ENCODE data around the gene RPS2. TPM values are rescaled to one million over a fixed set of nuclear protein-coding genes. Genes with fewer than 3 reads are reported as not detected.

RPS2 gene
- total and polyA plus RNA-seq, 4 experiments from 2014 or later = 2,828 to 6,826 (median 4,638) TPM

DNA sequence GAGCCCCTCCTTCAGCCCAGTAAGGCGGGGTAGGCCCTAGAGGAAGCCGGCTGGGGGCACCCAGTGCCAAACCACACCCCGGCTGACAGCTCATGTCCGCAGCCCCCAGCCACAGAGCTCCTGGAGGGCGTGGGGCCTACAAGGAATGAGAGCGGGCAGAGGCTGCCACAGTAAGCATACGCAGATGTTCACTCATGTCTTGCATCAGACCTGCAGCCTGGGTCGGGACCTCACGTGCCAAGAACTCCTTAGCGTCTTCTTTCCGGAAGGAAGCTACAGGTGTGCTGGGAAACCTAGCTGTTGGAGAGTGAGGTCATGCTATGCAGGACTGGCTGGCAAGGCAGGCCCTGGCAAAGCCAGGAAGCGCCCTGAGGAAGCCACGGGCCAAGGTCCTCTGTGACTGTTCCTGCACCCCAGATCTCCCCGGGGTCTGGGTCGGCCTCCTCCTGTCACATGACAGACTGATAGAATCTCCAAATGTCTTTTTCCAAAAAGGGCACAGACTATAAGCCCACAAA lies 43.4 kb upstream of the RPS2 start:
- Mint-ChIP-seq H3K4me3 (peak overlapping the region; percentile 79 to 90 (median 85)), H3K27ac (peak overlapping the region; percentile 84 to 93 (median 90)), H3K4me1 (peaks cover 23 to 53% (median 34%) of the 10 kb centered on the region in 4 donors), H3K9me3 (no peaks in the 10 kb centered on the region), H3K36me3 (peaks cover 0 to 7% of the 10 kb centered on the region in 2 donors), H3K27me3 (no peaks in the 10 kb centered on the region)
- no peaks in the 10 kb centered on the region for H3K9me3 ChIP-seq (ENCODE audit: control insufficient read depth in 1 of 2, low read length in 2 of 2)
- H3K36me3 ChIP-seq (ENCODE audit: insufficient read depth, low read length) = peaks cover 5% of the 10 kb centered on the region
- peak overlapping the region; percentile 61 to 72 for H3K4me3 ChIP-seq (ENCODE audit: low read length in 2 of 2)
- intact Hi-C loops (cut with micrococcal nuclease) = loop anchor here (5.0 kb wide), 1 partner anchor 39 kb away; the partner anchor contains the start of genes NTHL1 and TSC2
- H3K27ac ChIP-seq (ENCODE audit: low read depth, low read length) = peak overlapping the region; percentile 89
- ChIA-PET POLR2A (ENCODE audit: partially characterized antibody) (interaction anchor here (0.6 to 3.0 kb wide), 8 partner anchors 12 to 181 kb away, joined by 3 to 29 read pairs (median 7); partner anchors contain the start of genes FAHD1, HAGH, RPS2 and SYNGR3), CTCF (ENCODE audit: partially characterized antibody) (interaction anchor here (1.7 to 2.0 kb wide), 2 partner anchors 14 to 132 kb away, joined by 6 to 11 read pairs; no protein-coding TSS in a partner anchor)
- peak in 1 of 5 donors; percentile 58 for DNase-seq
- H3K4me1 ChIP-seq (ENCODE audit: insufficient read depth, low read length) = peaks cover 51% of the 10 kb centered on the region
- H3K27me3 ChIP-seq (ENCODE audit: insufficient read depth, low read length) = no peaks in the 10 kb centered on the region

DNA sequence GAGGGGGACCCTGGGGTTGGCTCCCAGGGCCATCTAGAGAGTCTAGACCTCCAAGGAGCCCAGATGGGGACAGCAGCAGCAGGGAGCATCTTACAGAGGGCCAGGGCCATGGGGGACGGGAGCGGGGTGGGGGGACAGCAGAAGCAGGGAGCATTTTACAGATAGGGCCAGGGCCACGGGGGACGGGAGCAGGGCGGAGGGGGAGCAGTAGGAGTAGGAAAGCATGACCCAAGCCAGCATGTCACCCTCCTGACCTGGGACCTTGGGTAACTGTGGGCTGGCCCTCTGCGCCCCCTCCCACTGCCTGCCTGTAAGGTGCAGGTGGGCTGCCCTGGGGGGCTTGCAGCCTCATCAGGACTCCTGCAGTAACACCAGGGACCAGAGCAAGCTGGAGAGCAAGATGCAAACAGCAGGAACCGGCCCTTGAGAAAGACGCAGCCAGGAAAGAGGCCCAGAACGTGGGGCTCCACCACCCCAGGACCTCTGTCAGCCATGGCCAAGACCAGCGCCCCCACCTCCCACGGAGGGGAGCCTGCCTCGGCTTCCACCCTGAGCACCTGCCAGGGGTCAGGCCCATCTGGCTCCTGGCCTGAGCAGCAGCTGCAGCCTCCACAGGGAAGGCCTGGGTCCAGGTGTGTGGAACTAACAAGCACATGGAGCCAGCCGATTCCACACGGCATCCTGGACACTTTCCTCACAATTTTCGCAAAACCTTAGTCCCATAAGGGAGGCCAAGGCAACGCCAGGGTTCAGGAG lies 42.6 kb upstream of the RPS2 start:
- H3K36me3 Mint-ChIP-seq = peaks cover 0 to 10% of the 10 kb centered on the region in 2 donors
- H3K4me3 Mint-ChIP-seq = peak overlapping the region; percentile 70 to 90 (median 85)
- H3K27ac Mint-ChIP-seq = peak overlapping the region in 6 of 7 donors; percentile 84 to 93 (median 90)
- Histone ChIP-seq H3K4me3 (ENCODE audit: low read length in 2 of 2) (no peak overlapping the region), H3K27ac (ENCODE audit: low read depth, low read length) (peak overlapping the region; percentile 89), H3K27me3 (ENCODE audit: insufficient read depth, low read length) (no peaks in the 10 kb centered on the region), H3K36me3 (ENCODE audit: insufficient read depth, low read length) (peaks cover 14% of the 10 kb centered on the region), H3K9me3 (ENCODE audit: control insufficient read depth in 1 of 2, low read length in 2 of 2) (no peaks in the 10 kb centered on the region), H3K4me1 (ENCODE audit: insufficient read depth, low read length) (peaks cover 51% of the 10 kb centered on the region)
- ChIA-PET CTCF (ENCODE audit: partially characterized antibody) (interaction anchor here (1.7 to 2.0 kb wide), 2 partner anchors 15 to 133 kb away, joined by 6 to 11 read pairs; no protein-coding TSS in a partner anchor), POLR2A (ENCODE audit: partially characterized antibody) (interaction anchor here (0.6 to 3.0 kb wide), 6 partner anchors 16 to 180 kb away, joined by 3 to 29 read pairs (median 11); partner anchors contain the start of genes FAHD1, HAGH, RPS2 and SYNGR3)
- H3K27me3 Mint-ChIP-seq = no peaks in the 10 kb centered on the region
- H3K9me3 Mint-ChIP-seq = no peaks in the 10 kb centered on the region
- DNase-seq = no peak
- H3K4me1 Mint-ChIP-seq = peaks cover 23 to 53% (median 34%) of the 10 kb centered on the region in 4 donors
- intact Hi-C loops (cut with micrococcal nuclease) = loop anchor here (5.0 kb wide), 1 partner anchor 40 kb away; the partner anchor contains the start of genes NTHL1 and TSC2

DNA sequence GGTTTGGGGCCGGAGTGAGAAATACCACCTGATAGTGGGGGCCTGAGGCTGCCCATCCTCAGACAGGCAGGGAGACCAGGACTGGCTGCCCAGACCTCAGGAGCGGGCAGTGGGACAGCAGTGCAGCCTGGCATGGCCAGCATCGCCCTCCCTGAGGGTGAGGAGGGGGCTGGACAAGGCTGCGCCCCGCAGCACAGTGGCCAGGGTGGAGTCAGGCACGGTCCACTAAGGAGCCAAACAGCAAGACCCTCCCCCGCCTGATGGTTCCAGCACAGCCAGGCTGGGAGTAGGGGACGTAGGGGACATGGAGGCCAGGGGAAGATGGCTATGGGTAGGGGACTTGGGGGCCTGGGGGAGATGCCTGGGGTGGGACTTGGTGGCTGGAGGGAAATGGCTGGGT lies 41.7 kb upstream of the RPS2 start:
- intact Hi-C loops (cut with micrococcal nuclease) = loop anchor here (5.0 kb wide), 1 partner anchor 41 kb away; the partner anchor contains the start of genes NTHL1 and TSC2
- Histone ChIP-seq H3K36me3 (ENCODE audit: insufficient read depth, low read length) (peaks cover 22% of the 10 kb centered on the region), H3K9me3 (ENCODE audit: control insufficient read depth in 1 of 2, low read length in 2 of 2) (no peaks in the 10 kb centered on the region), H3K27me3 (ENCODE audit: insufficient read depth, low read length) (no peaks in the 10 kb centered on the region), H3K4me3 (ENCODE audit: low read length in 2 of 2) (no peak overlapping the region), H3K27ac (ENCODE audit: low read depth, low read length) (no peak overlapping the region), H3K4me1 (ENCODE audit: insufficient read depth, low read length) (peaks cover 51% of the 10 kb centered on the region)
- Mint-ChIP-seq H3K4me1 (peaks cover 23 to 53% (median 34%) of the 10 kb centered on the region in 4 donors), H3K27ac (peak overlapping the region in 3 of 7 donors; percentile 38 to 57 (median 57)), H3K9me3 (no peaks in the 10 kb centered on the region), H3K36me3 (peaks cover 0 to 13% of the 10 kb centered on the region in 2 donors), H3K4me3 (peak overlapping the region in 1 of 8 donors; percentile 57), H3K27me3 (no peaks in the 10 kb centered on the region)
- POLR2A ChIA-PET (ENCODE audit: partially characterized antibody) = interaction anchor here (3.8 kb wide), 1 partner anchor 13 kb away, joined by 25 read pairs; no protein-coding TSS in a partner anchor
- CTCF ChIA-PET (ENCODE audit: partially characterized antibody) = interaction anchor here (4.9 kb wide), 1 partner anchor 134 kb away, joined by 44 read pairs; no protein-coding TSS in a partner anchor
- no peak for DNase-seq

DNA sequence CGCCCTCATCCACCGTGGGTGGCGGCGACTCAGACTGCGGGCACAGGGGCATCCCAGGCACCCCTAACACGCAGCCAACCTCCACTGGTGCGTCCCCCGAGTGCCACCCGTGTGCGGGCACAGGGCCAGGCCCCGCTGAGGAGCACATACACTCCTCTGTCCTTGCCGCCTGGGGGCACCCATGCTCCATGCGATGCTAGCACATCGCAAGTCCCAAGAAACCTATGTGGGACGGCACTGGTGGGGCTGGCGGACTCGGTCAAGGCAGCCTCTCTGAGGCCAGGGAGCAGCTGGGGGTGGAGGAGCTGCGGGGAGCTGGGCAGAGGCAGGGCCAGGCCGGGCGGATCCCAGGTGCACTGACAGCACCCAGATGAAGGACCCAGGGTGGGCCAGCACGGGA lies 41.0 kb upstream of the RPS2 start:
- intact Hi-C loops (cut with micrococcal nuclease) = loop anchor here (5.0 kb wide), 1 partner anchor 42 kb away; the partner anchor contains the start of genes NTHL1 and TSC2
- Mint-ChIP-seq H3K36me3 (peaks cover 5 to 17% of the 10 kb centered on the region in 2 donors), H3K4me3 (no peak overlapping the region), H3K4me1 (peaks cover 23 to 53% (median 34%) of the 10 kb centered on the region in 4 donors), H3K9me3 (no peaks in the 10 kb centered on the region), H3K27me3 (no peaks in the 10 kb centered on the region), H3K27ac (peak overlapping the region in 1 of 7 donors; percentile 57)
- H3K9me3 ChIP-seq (ENCODE audit: control insufficient read depth in 1 of 2, low read length in 2 of 2) = no peaks in the 10 kb centered on the region
- peaks cover 27% of the 10 kb centered on the region for H3K36me3 ChIP-seq (ENCODE audit: insufficient read depth, low read length)
- no peak for DNase-seq
- ChIA-PET POLR2A (ENCODE audit: partially characterized antibody) (interaction anchor here (0.6 to 3.8 kb wide), 2 partner anchors 12 to 405 kb away, joined by 3 to 25 read pairs; no protein-coding TSS in a partner anchor), CTCF (ENCODE audit: partially characterized antibody) (interaction anchor here (0.6 to 4.9 kb wide), 3 partner anchors 53 to 142 kb away, joined by 3 to 44 read pairs (median 3); no protein-coding TSS in a partner anchor)
- no peaks in the 10 kb centered on the region for H3K27me3 ChIP-seq (ENCODE audit: insufficient read depth, low read length)
- H3K27ac ChIP-seq (ENCODE audit: low read depth, low read length) = no peak overlapping the region
- H3K4me1 ChIP-seq (ENCODE audit: insufficient read depth, low read length) = peaks cover 50% of the 10 kb centered on the region
- no peak overlapping the region for H3K4me3 ChIP-seq (ENCODE audit: low read length in 2 of 2)

DNA sequence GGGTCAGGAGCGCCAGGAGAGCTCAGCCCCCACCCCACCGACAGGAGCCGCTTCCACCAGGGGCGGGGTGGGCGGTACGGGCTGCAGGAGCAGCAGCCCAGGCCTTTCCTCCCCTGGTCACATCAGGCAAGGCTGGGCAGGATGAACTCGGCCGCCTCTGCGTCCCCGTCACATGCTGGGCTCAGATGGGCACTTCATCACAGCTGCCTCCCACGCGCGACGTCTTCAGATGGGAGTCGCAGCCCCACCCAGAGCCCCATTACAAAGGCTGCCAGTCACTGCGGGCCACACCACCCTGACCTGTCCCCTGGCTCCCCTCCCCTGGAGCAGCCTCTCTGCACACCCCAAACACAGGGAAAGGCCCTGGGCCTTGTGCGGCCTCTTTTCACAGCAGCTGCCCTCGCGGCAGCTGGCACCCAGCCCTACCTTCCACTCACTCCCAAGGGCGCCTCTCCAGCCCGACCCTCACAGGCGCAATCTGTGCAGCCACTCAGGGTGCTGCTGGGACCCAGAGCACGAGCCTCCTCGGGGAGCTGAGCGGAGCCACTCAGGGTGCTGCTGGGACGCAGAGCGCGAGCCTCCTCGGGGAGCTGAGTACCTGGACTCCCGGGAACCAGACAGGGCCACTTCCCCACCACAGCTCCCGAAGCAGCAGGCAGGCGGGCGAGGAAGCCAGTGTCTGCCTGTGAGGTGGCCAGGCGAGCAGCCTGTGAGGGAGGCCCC lies 40.3 kb upstream of the RPS2 start:
- Histone ChIP-seq H3K27ac (ENCODE audit: low read depth, low read length) (no peak overlapping the region), H3K27me3 (ENCODE audit: insufficient read depth, low read length) (no peaks in the 10 kb centered on the region), H3K36me3 (ENCODE audit: insufficient read depth, low read length) (peaks cover 32% of the 10 kb centered on the region), H3K4me1 (ENCODE audit: insufficient read depth, low read length) (peaks cover 43% of the 10 kb centered on the region), H3K4me3 (ENCODE audit: low read length in 2 of 2) (no peak overlapping the region), H3K9me3 (ENCODE audit: control insufficient read depth in 1 of 2, low read length in 2 of 2) (no peaks in the 10 kb centered on the region)
- Mint-ChIP-seq H3K4me3 (peak overlapping the region in 1 of 8 donors; percentile 36), H3K27me3 (no peaks in the 10 kb centered on the region), H3K27ac (no peak overlapping the region), H3K9me3 (no peaks in the 10 kb centered on the region), H3K36me3 (peaks cover 5 to 14% of the 10 kb centered on the region in 2 donors), H3K4me1 (peaks cover 18 to 47% (median 28%) of the 10 kb centered on the region in 4 donors)
- ChIA-PET CTCF (ENCODE audit: partially characterized antibody) (interaction anchor here (0.6 to 4.9 kb wide), 15 partner anchors 8 to 150 kb away, joined by 3 to 44 read pairs (median 6); partner anchors contain the start of genes GFER and TRAF7), POLR2A (ENCODE audit: partially characterized antibody) (interaction anchor here (0.6 to 3.8 kb wide), 7 partner anchors 11 to 406 kb away, joined by 3 to 25 read pairs (median 5); partner anchors contain the start of genes NTHL1, RPS2, TBL3 and TRAF7)
- no peak for DNase-seq
- intact Hi-C loops (cut with micrococcal nuclease) = loop anchor here (5.0 kb wide), 1 partner anchor 42 kb away; the partner anchor contains the start of genes NTHL1 and TSC2

DNA sequence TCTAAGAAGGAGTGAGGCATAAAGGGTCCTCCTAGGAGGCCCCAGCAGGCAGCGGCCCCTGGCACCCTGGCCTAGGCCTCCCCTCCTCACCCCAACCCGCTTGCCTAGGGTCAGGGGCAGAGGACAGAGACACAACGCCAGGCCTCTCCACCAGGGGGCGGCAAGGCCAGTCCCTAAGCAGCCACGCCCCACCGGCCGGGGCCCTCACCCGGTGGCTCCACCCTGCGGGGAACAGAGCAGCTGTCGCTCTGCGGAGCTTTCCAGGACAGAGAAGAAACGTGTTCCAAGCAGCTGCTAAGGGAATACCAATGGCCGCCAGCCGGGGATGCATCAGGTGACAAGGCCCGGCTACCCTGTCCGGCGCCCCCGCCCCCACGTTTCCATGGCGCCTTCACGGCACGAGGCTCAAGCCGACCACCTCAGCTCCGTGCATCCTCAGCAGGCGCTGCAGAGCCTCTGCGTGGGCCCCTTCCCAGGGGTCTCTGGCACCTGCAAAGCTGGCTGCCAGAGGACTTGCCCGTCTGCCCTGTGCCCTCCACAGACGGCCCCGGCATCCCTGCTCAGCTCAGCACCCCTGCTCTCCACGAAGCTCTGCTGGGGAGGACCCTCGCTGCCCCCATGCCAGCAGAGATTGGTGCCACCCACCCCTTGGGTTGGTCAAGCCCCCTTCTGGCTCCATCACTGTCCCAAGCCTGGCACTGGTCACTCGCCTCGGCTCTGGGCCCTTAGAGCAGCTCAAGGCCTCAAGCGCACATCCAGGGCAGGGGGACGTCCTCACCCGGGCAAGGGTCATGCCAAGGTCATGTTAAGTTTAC lies 39.4 kb upstream of the RPS2 start:
- H3K27ac ChIP-seq (ENCODE audit: low read depth, low read length) = no peak overlapping the region
- POLR2A ChIA-PET (ENCODE audit: partially characterized antibody) = interaction anchor here (0.9 to 3.8 kb wide), 8 partner anchors 10 to 177 kb away, joined by 3 to 25 read pairs (median 4); partner anchors contain the start of genes FAHD1, HAGH, NTHL1 and RPS2
- Mint-ChIP-seq H3K4me1 (peaks cover 18 to 47% (median 27%) of the 10 kb centered on the region in 4 donors), H3K36me3 (peaks cover 5 to 14% of the 10 kb centered on the region in 2 donors), H3K4me3 (peak overlapping the region in 1 of 8 donors; percentile 17), H3K27me3 (no peaks in the 10 kb centered on the region), H3K9me3 (no peaks in the 10 kb centered on the region), H3K27ac (no peak overlapping the region)
- peaks cover 40% of the 10 kb centered on the region for H3K4me1 ChIP-seq (ENCODE audit: insufficient read depth, low read length)
- no peak overlapping the region for H3K4me3 ChIP-seq (ENCODE audit: low read length in 2 of 2)
- no peaks in the 10 kb centered on the region for H3K9me3 ChIP-seq (ENCODE audit: control insufficient read depth in 1 of 2, low read length in 2 of 2)
- peaks cover 34% of the 10 kb centered on the region for H3K36me3 ChIP-seq (ENCODE audit: insufficient read depth, low read length)
- intact Hi-C loops (cut with micrococcal nuclease) = no loop called here
- H3K27me3 ChIP-seq (ENCODE audit: insufficient read depth, low read length) = no peaks in the 10 kb centered on the region
- CTCF ChIA-PET (ENCODE audit: partially characterized antibody) = interaction anchor here (0.6 to 4.9 kb wide), 21 partner anchors 9 to 548 kb away, joined by 3 to 44 read pairs (median 6); partner anchors contain the start of genes GFER, RNF151 and TRAF7
- peak; percentile 82 to 87 (median 83) for DNase-seq

Measured in CD4-positive, alpha-beta memory T cell (primary cell).